ENCODE results near the gene ATP5MC2. TPM values are rescaled to one million over a fixed set of nuclear protein-coding genes. Genes with fewer than 3 reads are reported as not detected.
A peak's percentile ranks its signal among the peaks of the same experiment; 100 is the strongest.
"Not testable (repeated sequence)": the region's sequence is repeated elsewhere in the genome, so short reads cannot be mapped to it uniquely, and the experiment has no call there.

The ATP5MC2 gene
- 100 to 1,000 TPM; 346 to 392 TPM for total RNA-seq

GRCh38 chr12:53675701-53676607, at the start of gene ATP5MC2:
Gene ATP5MC2 (minus strand): TSS chr12:53676083. CDS start chr12:53672614, 3,469 bp downstream.
- Histone ChIP-seq H3K4me1 (peaks cover 7% of the 10 kb centered on the region), H3K27ac (peak within 1 kb of the TSS; percentile 79), H3K9me3 (no peaks in the 10 kb centered on the region), H3K4me3 (peak within 1 kb of the TSS; percentile 57), H3K36me3 (no peaks in the 10 kb centered on the region), H3K27me3 (no peaks in the 10 kb centered on the region), H3K9ac (ENCODE audit: low read depth in 2 of 2, low read length in 2 of 2) (peak within 1 kb of the TSS; percentile 71 to 79)
- peak; percentile 97 for TF ChIP-seq CTCF (IDR thresholded peaks at IDR 0.05)
- intact Hi-C loops (cut with DNase I) = loop anchor here (2.0 kb wide), 2 partner anchors 51 to 133 kb away; no protein-coding TSS in a partner anchor
- DNase-seq = peak; percentile 97

- peaks cover 11% of the 10 kb centered on the region for H3K4me1 ChIP-seq
- no peak for DNase-seq
- TF ChIP-seq CTCF (IDR thresholded peaks at IDR 0.05) = no peak
- peaks cover 21% of the 10 kb centered on the region for H3K36me3 ChIP-seq
- H3K27ac ChIP-seq = no peak overlapping the region
- H3K9ac ChIP-seq (ENCODE audit: low read depth in 2 of 2, low read length in 2 of 2) = no peak overlapping the region
- no peaks in the 10 kb centered on the region for H3K27me3 ChIP-seq
- no peak overlapping the region for H3K4me3 ChIP-seq
- intact Hi-C loops (cut with DNase I) = no loop called here
- no peaks in the 10 kb centered on the region for H3K9me3 ChIP-seq
Measured at GRCh38 chr12:53722450-53723041, 46.7 kb upstream of the ATP5MC2 start.

GRCh38 chr12:53720946-53721345, 45.1 kb upstream of the ATP5MC2 start:
- H3K4me1 ChIP-seq = peaks cover 2% of the 10 kb centered on the region
- intact Hi-C loops (cut with DNase I) = no loop called here
- no peak overlapping the region for H3K4me3 ChIP-seq
- H3K9me3 ChIP-seq = no peaks in the 10 kb centered on the region
- H3K27ac ChIP-seq = no peak overlapping the region
- TF ChIP-seq CTCF (IDR thresholded peaks at IDR 0.05) = no peak
- H3K36me3 ChIP-seq = peaks cover 21% of the 10 kb centered on the region
- H3K9ac ChIP-seq (ENCODE audit: low read depth in 2 of 2, low read length in 2 of 2) = no peak overlapping the region
- H3K27me3 ChIP-seq = no peaks in the 10 kb centered on the region
- DNase-seq = no peak

GRCh38 chr12:53719649-53720048, 43.8 kb upstream of the ATP5MC2 start:
- Histone ChIP-seq H3K36me3 (peaks cover 17% of the 10 kb centered on the region), H3K9ac (ENCODE audit: low read depth in 2 of 2, low read length in 2 of 2) (no peak overlapping the region), H3K4me1 (no peaks in the 10 kb centered on the region), H3K4me3 (no peak overlapping the region), H3K9me3 (no peaks in the 10 kb centered on the region), H3K27me3 (no peaks in the 10 kb centered on the region), H3K27ac (no peak overlapping the region)
- intact Hi-C loops (cut with DNase I) = no loop called here
- TF ChIP-seq CTCF (IDR thresholded peaks at IDR 0.05) = no peak
- no peak for DNase-seq

GRCh38 chr12:53718567-53718966, 42.7 kb upstream of the ATP5MC2 start:
- H3K9me3 ChIP-seq; intact Hi-C loops (cut with DNase I); H3K4me3 ChIP-seq; H3K9ac ChIP-seq (ENCODE audit: low read depth in 2 of 2, low read length in 2 of 2); H3K27me3 ChIP-seq; H3K4me1 ChIP-seq; DNase-seq; H3K27ac ChIP-seq: not testable (repeated sequence)
- H3K36me3 ChIP-seq = peaks cover 14% of the 10 kb centered on the region

GRCh38 chr12:53717319-53717718, 41.4 kb upstream of the ATP5MC2 start:
- H3K4me3 ChIP-seq = no peak overlapping the region
- H3K27me3 ChIP-seq = no peaks in the 10 kb centered on the region
- no peak overlapping the region for H3K27ac ChIP-seq
- intact Hi-C loops (cut with DNase I) = no loop called here
- no peak for TF ChIP-seq CTCF (IDR thresholded peaks at IDR 0.05)
- DNase-seq = no peak
- H3K36me3 ChIP-seq = peaks cover 14% of the 10 kb centered on the region
- H3K9ac ChIP-seq (ENCODE audit: low read depth in 2 of 2, low read length in 2 of 2) = no peak overlapping the region
- no peaks in the 10 kb centered on the region for H3K9me3 ChIP-seq
- no peaks in the 10 kb centered on the region for H3K4me1 ChIP-seq
